CD4-positive, CD25-positive, alpha-beta regulatory T cell (primary cell): ENCODE measurements around the gene MAST4. TPM values are rescaled to one million over a fixed set of nuclear protein-coding genes. Genes with fewer than 3 reads are reported as not detected.
A peak's percentile ranks its signal among the peaks of the same experiment; 100 is the strongest.

Experiments
- ATAC-seq, 2 donors: fragments of 150-1000 bp; cut with Tn5 transposase; one replicate each; pipeline ENCODE4 v1.10.0; 2021; ENCODE audit warnings: low read depth in 2 of 2, moderate number of reproducible peaks in 2 of 2, moderate library complexity in 1 of 2
- DNase-seq, 3 donors: peaks; one replicate each; pipeline versions ENCODE4 v3.0.0 to v3.0.0-alpha.2; 2012 to 2022; ENCODE audit warnings: mixed read lengths in 1 of 3
- H3K27ac ChIP-seq: one replicate; pipeline ENCODE4 v1.7.0; 2013; ENCODE audit warnings: mild to moderate bottlenecking, low read length; ENCODE audit not compliant: insufficient read depth, poor library complexity, severe bottlenecking
- H3K27me3 ChIP-seq: one replicate; pipeline ENCODE4 v1.7.0; 2013; ENCODE audit warnings: low read length; ENCODE audit not compliant: control insufficient read depth, insufficient read depth
- H3K36me3 ChIP-seq: one replicate; pipeline ENCODE4 v1.7.0; 2013; ENCODE audit warnings: mild to moderate bottlenecking, low read length, moderate library complexity; ENCODE audit not compliant: control insufficient read depth, insufficient read depth
- H3K4me1 ChIP-seq: 2 replicates; pipeline ENCODE4 v1.7.0; 2013; ENCODE audit warnings: mild to moderate bottlenecking, low read length; ENCODE audit not compliant: insufficient read depth, control insufficient read depth, poor library complexity, severe bottlenecking
- H3K4me3 ChIP-seq: one replicate; pipeline ENCODE4 v1.7.0; 2013; ENCODE audit warnings: low read depth, mild to moderate bottlenecking, low read length, moderate library complexity
- H3K9me3 ChIP-seq, 2 experiments: 1 replicate in 1 of 2; 2 replicates in 1 of 2; pipeline ENCODE4 v1.7.0; 2013; ENCODE audit warnings: low read length in 2 of 2, mild to moderate bottlenecking in 1 of 2, moderate library complexity in 1 of 2; ENCODE audit not compliant: control insufficient read depth in 2 of 2
- H3K27ac Mint-ChIP-seq, 3 donors: one replicate each; pipeline ENCODE4 v1.8.0; 2020 to 2022; ENCODE audit warnings: mild to moderate bottlenecking in 3 of 3, mixed read lengths in 3 of 3, moderate library complexity in 2 of 3
- H3K27me3 Mint-ChIP-seq: one replicate; pipeline ENCODE4 v1.8.0; 2022; ENCODE audit warnings: mild to moderate bottlenecking, mixed read lengths
- H3K36me3 Mint-ChIP-seq: one replicate; pipeline ENCODE4 v1.8.0; 2020; ENCODE audit warnings: mixed read lengths
- H3K4me1 Mint-ChIP-seq, 4 donors: one replicate each; pipeline ENCODE4 v1.8.0; 2020 to 2022; ENCODE audit warnings: mixed read lengths in 4 of 4, mild to moderate bottlenecking in 1 of 4
- H3K4me3 Mint-ChIP-seq, 4 donors: one replicate each; pipeline ENCODE4 v1.8.0; 2020 to 2022; ENCODE audit warnings: mild to moderate bottlenecking in 4 of 4, mixed read lengths in 4 of 4, moderate library complexity in 3 of 4
- H3K9me3 Mint-ChIP-seq, 7 donors: one replicate each; pipeline ENCODE4 v1.8.0; 2020 to 2022; ENCODE audit warnings: mixed read lengths in 7 of 7, mild to moderate bottlenecking in 3 of 7, moderate library complexity in 2 of 7
- polyA plus RNA-seq, 4 donors: library from polyadenylated mRNA; unstranded; fragments of 300-500 nt; fragmentation: Illumina TruSeq; gene quantifications; one replicate each; pipeline ENCODE4 v1.2.3, GENCODE V29; 2021
- total RNA-seq: library from RNA; stranded (reverse); gene quantifications from one replicate; pipeline ENCODE4 v1.2.3, GENCODE V29; 2022

MAST4 gene
- total and polyA plus RNA-seq, 5 donors from 2014 or later: 11.7 to 54.1 (median 12.7) TPM

DNA sequence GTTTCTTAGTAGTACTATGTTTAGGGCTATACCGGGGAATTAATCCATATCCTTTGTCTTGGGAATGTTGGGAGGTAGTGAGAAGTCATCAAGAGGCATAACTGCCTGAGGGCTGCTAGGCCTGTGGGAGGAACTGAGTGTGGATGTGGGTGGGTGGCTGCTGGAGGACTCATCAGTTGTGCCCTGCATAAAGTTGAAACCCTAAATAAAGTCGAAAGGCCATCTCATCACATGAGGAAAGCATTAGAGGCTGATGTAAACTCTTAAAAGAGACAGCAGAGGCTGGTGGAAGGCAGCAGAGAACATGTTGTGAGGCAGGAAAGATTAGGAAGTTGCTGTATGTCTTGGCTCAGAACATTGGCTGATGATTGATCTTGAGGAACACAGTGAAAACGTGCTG is 143.8 kb downstream of the MAST4 start:
- Histone ChIP-seq H3K27me3 (peaks cover 13% of the 10 kb centered on the region), H3K4me1 (no peaks in the 10 kb centered on the region), H3K9me3 (no peaks in the 10 kb centered on the region), H3K27ac (no peak overlapping the region), H3K4me3 (no peak overlapping the region), H3K36me3 (no peaks in the 10 kb centered on the region)
- peaks cover 22% of the 10 kb centered on the region for H3K27me3 Mint-ChIP-seq
- H3K9me3 Mint-ChIP-seq: peaks cover 0 to 4% (median 0%) of the 10 kb centered on the region in 7 donors
- H3K36me3 Mint-ChIP-seq: no peaks in the 10 kb centered on the region
- DNase-seq: no peak
- H3K4me1 Mint-ChIP-seq: no peaks in the 10 kb centered on the region
- no peak overlapping the region for H3K4me3 Mint-ChIP-seq
- H3K27ac Mint-ChIP-seq: no peak overlapping the region
- no peak for ATAC-seq

DNA sequence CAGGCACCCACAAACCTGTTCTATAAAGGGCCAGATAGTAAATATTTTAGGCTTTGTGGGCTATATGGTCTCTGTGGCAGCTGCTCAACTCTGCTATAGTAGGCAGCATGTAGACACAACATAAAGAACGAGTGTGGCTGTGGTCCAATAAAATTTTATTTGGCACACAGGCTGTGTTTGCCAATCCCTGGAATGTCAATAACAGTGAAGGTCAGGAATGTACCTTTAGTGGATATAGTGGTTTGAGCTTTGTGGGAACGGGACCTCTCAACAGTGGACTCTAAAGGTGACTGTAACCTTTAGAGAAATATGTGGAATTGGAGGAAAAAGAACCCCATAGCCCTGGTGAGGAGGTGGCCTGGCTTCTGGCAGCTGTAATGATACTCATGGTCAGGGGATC is 145.2 kb downstream of the MAST4 start:
- Mint-ChIP-seq H3K36me3 (no peaks in the 10 kb centered on the region), H3K9me3 (peaks cover 0 to 4% (median 0%) of the 10 kb centered on the region in 7 donors), H3K27ac (no peak overlapping the region), H3K4me3 (no peak overlapping the region), H3K4me1 (no peaks in the 10 kb centered on the region), H3K27me3 (peaks cover 22% of the 10 kb centered on the region)
- Histone ChIP-seq H3K27ac (no peak overlapping the region), H3K36me3 (no peaks in the 10 kb centered on the region), H3K4me3 (no peak overlapping the region), H3K4me1 (no peaks in the 10 kb centered on the region), H3K27me3 (peaks cover 10% of the 10 kb centered on the region), H3K9me3 (no peaks in the 10 kb centered on the region)
- DNase-seq (no peak), ATAC-seq (no peak)

GRCh38 chr5:66742083-66742895 is 146.1 kb downstream of the MAST4 start:
- Histone ChIP-seq H3K4me3 (no peak overlapping the region), H3K27me3 (peaks cover 9% of the 10 kb centered on the region), H3K36me3 (no peaks in the 10 kb centered on the region), H3K4me1 (no peaks in the 10 kb centered on the region), H3K27ac (no peak overlapping the region), H3K9me3 (no peaks in the 10 kb centered on the region)
- peaks cover 0 to 4% (median 0%) of the 10 kb centered on the region in 7 donors for H3K9me3 Mint-ChIP-seq
- H3K4me1 Mint-ChIP-seq: no peaks in the 10 kb centered on the region
- H3K27ac Mint-ChIP-seq: no peak overlapping the region
- H3K36me3 Mint-ChIP-seq: no peaks in the 10 kb centered on the region
- H3K27me3 Mint-ChIP-seq: peaks cover 22% of the 10 kb centered on the region
- DNase-seq: peak in 1 of 3 donors; percentile 13
- H3K4me3 Mint-ChIP-seq: no peak overlapping the region
- ATAC-seq: no peak

DNA sequence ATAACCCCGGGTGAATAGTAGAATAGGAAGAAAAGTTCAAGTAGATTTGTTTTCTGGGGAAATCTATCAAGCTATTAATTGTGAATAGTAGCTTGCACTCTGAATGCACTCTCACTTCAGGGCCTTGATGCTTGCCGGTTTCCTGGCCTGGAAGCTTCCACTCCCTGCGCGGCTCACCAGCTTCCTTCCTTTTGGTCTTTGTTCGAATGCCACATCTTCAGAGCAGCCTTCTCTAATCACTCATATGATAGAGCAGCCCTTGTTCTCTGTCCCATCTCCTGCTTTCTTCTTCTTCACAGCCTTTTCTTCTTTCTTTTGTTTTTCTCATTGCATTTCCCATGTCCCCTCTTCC is 146.7 kb downstream of the MAST4 start:
- Mint-ChIP-seq H3K27ac (no peak overlapping the region), H3K9me3 (peaks cover 0 to 4% (median 0%) of the 10 kb centered on the region in 7 donors), H3K4me3 (no peak overlapping the region), H3K36me3 (no peaks in the 10 kb centered on the region), H3K4me1 (peaks cover 0 to 2% (median 0%) of the 10 kb centered on the region in 4 donors), H3K27me3 (peaks cover 23% of the 10 kb centered on the region)
- Histone ChIP-seq H3K36me3 (no peaks in the 10 kb centered on the region), H3K9me3 (no peaks in the 10 kb centered on the region), H3K4me3 (no peak overlapping the region), H3K27ac (no peak overlapping the region), H3K27me3 (peaks cover 11% of the 10 kb centered on the region), H3K4me1 (no peaks in the 10 kb centered on the region)
- ATAC-seq (no peak), DNase-seq (no peak)

GRCh38 chr5:66743344-66743743 is 147.2 kb downstream of the MAST4 start:
- peaks cover 12% of the 10 kb centered on the region for H3K27me3 ChIP-seq
- Mint-ChIP-seq H3K27me3 (peaks cover 22% of the 10 kb centered on the region), H3K4me1 (peaks cover 0 to 2% (median 0%) of the 10 kb centered on the region in 4 donors), H3K9me3 (peaks cover 0 to 4% (median 0%) of the 10 kb centered on the region in 7 donors), H3K36me3 (no peaks in the 10 kb centered on the region), H3K4me3 (no peak overlapping the region), H3K27ac (no peak overlapping the region)
- ATAC-seq (no peak), DNase-seq (no peak)
- H3K9me3 ChIP-seq: no peaks in the 10 kb centered on the region
- no peaks in the 10 kb centered on the region for H3K36me3 ChIP-seq
- no peak overlapping the region for H3K27ac ChIP-seq
- H3K4me1 ChIP-seq: no peaks in the 10 kb centered on the region
- H3K4me3 ChIP-seq: no peak overlapping the region

DNA sequence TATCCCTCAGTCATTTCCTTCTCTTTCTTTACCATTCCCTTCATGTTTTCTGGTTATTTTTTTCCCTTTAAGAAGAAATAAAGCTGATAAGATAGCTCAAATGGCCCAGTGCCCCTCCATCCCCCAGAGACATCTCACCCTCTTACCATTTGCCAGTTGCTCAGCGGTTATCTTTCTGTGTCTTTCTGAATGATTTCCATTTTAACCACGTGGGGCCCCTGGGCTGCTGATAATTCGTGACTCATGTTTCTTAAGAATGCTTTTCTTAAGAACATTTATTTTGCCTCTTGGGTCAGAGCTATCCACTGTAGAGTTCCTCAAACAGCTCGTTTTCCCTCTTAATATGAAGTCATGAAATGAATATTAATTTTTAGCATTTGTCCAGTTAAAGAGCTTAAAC is 147.8 kb downstream of the MAST4 start:
- H3K4me3 Mint-ChIP-seq: no peak overlapping the region
- H3K9me3 Mint-ChIP-seq: peaks cover 0 to 4% (median 0%) of the 10 kb centered on the region in 7 donors
- no peak overlapping the region for H3K4me3 ChIP-seq
- no peaks in the 10 kb centered on the region for H3K4me1 ChIP-seq
- H3K27me3 ChIP-seq: peaks cover 12% of the 10 kb centered on the region
- peaks cover 22% of the 10 kb centered on the region for H3K27me3 Mint-ChIP-seq
- peaks cover 0 to 2% (median 0%) of the 10 kb centered on the region in 4 donors for H3K4me1 Mint-ChIP-seq
- H3K9me3 ChIP-seq: no peaks in the 10 kb centered on the region
- H3K27ac ChIP-seq: no peak overlapping the region
- H3K36me3 Mint-ChIP-seq: no peaks in the 10 kb centered on the region
- DNase-seq (no peak), ATAC-seq (no peak)
- no peak overlapping the region for H3K27ac Mint-ChIP-seq
- no peaks in the 10 kb centered on the region for H3K36me3 ChIP-seq

GRCh38 chr5:66745297-66745696 is 149.1 kb downstream of the MAST4 start:
- Mint-ChIP-seq H3K27me3 (peaks cover 31% of the 10 kb centered on the region), H3K4me1 (peaks cover 0 to 2% (median 0%) of the 10 kb centered on the region in 4 donors), H3K27ac (no peak overlapping the region), H3K36me3 (no peaks in the 10 kb centered on the region), H3K4me3 (no peak overlapping the region), H3K9me3 (peaks cover 0 to 4% (median 0%) of the 10 kb centered on the region in 7 donors)
- H3K36me3 ChIP-seq: no peaks in the 10 kb centered on the region
- DNase-seq (no peak), ATAC-seq (no peak)
- H3K27ac ChIP-seq: no peak overlapping the region
- no peak overlapping the region for H3K4me3 ChIP-seq
- no peaks in the 10 kb centered on the region for H3K4me1 ChIP-seq
- no peaks in the 10 kb centered on the region for H3K9me3 ChIP-seq
- peaks cover 12% of the 10 kb centered on the region for H3K27me3 ChIP-seq

DNA sequence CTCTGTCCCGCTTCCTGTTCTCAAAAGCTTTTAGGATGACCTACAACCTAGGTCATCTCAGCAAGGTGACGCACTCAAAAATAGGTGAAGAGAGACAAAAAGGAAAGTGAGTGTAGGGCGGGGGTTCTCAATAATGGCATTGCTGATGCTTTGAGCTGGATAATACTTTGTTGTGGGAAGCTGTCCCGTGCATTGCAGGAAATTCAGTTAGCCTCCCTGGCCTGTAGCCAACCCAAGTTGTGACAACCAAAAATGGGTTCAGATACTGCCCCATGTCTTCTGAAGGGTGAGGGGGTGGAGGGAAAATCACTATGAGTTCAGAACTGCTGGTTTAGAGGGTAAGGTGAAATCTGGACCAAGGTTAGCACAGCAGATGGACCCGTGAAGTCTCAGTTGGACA is 151.4 kb downstream of the MAST4 start:
- peaks cover 31% of the 10 kb centered on the region for H3K27me3 Mint-ChIP-seq
- Histone ChIP-seq H3K27me3 (peaks cover 10% of the 10 kb centered on the region), H3K9me3 (no peaks in the 10 kb centered on the region), H3K4me1 (no peaks in the 10 kb centered on the region), H3K4me3 (no peak overlapping the region), H3K36me3 (no peaks in the 10 kb centered on the region), H3K27ac (no peak overlapping the region)
- H3K9me3 Mint-ChIP-seq: peaks cover 0 to 2% (median 0%) of the 10 kb centered on the region in 7 donors
- no peaks in the 10 kb centered on the region for H3K36me3 Mint-ChIP-seq
- peaks cover 0 to 2% (median 0%) of the 10 kb centered on the region in 4 donors for H3K4me1 Mint-ChIP-seq
- DNase-seq (no peak), ATAC-seq (no peak)
- no peak overlapping the region for H3K27ac Mint-ChIP-seq
- H3K4me3 Mint-ChIP-seq: no peak overlapping the region
